GM12891 (cell line): Measurements from ENCODE around the gene LYVE1.

Experiments used
- PAX5 ChIP-seq: IDR thresholded peaks from 2 replicates; pipeline ENCODE4 v1.6.1; 2011; ENCODE audit warnings: low read length, moderate library complexity, mild to moderate bottlenecking; ENCODE audit not compliant: insufficient read depth, severe bottlenecking
- POLR2A ChIP-seq: IDR thresholded peaks from 2 replicates; pipeline ENCODE4 v1.6.1; 2011; ENCODE audit warnings: low read depth, low read length, control low read depth
- POLR2AphosphoS5 ChIP-seq: IDR thresholded peaks from 2 replicates; pipeline ENCODE4 v1.6.1; 2011; ENCODE audit warnings: low read depth, low read length, control low read depth
- POU2F2 ChIP-seq: IDR thresholded peaks from 2 replicates; pipeline ENCODE4 v1.6.1; 2011; ENCODE audit warnings: low read depth, mild to moderate bottlenecking, control low read depth, low read length, moderate library complexity
- SPI1 ChIP-seq: IDR thresholded peaks from 2 replicates; pipeline ENCODE4 v1.6.1; 2011; ENCODE audit warnings: low read depth, low read length, control low read depth
- TAF1 ChIP-seq: IDR thresholded peaks from 2 replicates; pipeline ENCODE4 v1.6.1; 2011; ENCODE audit warnings: low read depth, low read length, control low read depth

GRCh38 chr11:10518891-10519290 is 49.6 kb downstream of the LYVE1 start:
- no peak for TF ChIP-seq POLR2A
- TF ChIP-seq TAF1 = no peak
- no peak for TF ChIP-seq POLR2AphosphoS5
- TF ChIP-seq SPI1 = no peak
- TF ChIP-seq POU2F2 = no peak
- no peak for TF ChIP-seq PAX5
